ENCODE results near the gene ARHGAP26. TPM values are rescaled to one million over a fixed set of nuclear protein-coding genes. Genes with fewer than 3 reads are reported as not detected.

The ARHGAP26 gene
- total and polyA plus RNA-seq, 2 donors (not counting 3 experiments of a cell fraction or from before 2014, with no cell fraction given), result 3.1 to 16.2 TPM

DNA sequence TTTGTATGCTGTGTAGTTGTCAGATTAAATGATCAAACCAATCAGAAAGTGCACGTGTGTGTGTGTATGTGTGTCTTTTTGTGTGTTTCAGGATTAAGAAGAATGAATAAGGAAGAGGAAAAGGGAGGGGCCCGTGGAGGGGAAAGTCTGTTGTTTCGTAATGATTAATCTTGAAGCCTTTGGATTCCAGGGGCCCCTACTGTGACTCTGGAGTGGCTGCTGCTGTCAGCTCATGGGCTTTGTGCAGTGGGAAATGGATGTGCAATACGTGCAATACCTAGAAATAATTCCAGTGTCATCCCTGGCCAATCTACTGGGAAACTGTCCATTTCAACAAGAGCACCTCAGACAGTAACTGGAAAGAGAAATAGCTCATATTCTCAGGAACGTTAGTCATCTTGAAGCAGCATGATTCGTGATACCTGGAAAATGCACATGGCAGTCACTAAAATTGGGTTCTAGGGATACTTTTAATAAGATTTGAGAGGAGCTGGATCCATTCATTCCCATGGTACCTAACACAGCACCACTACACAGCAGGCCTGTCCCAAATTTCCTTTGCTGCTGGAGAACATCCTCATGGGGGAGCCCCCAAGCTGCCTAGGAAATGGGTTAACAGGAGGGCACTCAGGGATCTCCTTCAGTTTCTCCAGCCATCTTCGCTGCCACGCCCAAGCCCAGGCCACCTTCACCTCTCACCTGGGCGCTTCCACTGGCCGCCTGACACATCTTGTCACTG lies 447.1 kb downstream of the ARHGAP26 start:
- no peak overlapping the region for H3K9ac ChIP-seq (replicated peaks; ENCODE audit: extremely low read depth, insufficient read depth, low read length)
- H3K4me3 ChIP-seq (replicated peaks in 1 of 3; ENCODE audit: insufficient read depth in 1 of 3, low read depth in 1 of 3, low read length in 3 of 3), result no peak overlapping the region
- CTCF ChIA-PET, result interaction anchor here (0.8 to 1.5 kb wide), 2 partner anchors 187 to 504 kb away, joined by 4 to 8 read pairs; no protein-coding TSS in a partner anchor
- H3K27ac ChIP-seq (ENCODE audit: insufficient read depth, low read depth, low read length), result no peak overlapping the region
- H3K4me1 ChIP-seq (ENCODE audit: control insufficient read depth, extremely low read depth, insufficient read depth, low read length), result peaks cover 35% of the 10 kb centered on the region
- H2AFZ ChIP-seq (ENCODE audit: low read depth, low read length), result no peak overlapping the region
- TF ChIP-seq, protein P1, sequence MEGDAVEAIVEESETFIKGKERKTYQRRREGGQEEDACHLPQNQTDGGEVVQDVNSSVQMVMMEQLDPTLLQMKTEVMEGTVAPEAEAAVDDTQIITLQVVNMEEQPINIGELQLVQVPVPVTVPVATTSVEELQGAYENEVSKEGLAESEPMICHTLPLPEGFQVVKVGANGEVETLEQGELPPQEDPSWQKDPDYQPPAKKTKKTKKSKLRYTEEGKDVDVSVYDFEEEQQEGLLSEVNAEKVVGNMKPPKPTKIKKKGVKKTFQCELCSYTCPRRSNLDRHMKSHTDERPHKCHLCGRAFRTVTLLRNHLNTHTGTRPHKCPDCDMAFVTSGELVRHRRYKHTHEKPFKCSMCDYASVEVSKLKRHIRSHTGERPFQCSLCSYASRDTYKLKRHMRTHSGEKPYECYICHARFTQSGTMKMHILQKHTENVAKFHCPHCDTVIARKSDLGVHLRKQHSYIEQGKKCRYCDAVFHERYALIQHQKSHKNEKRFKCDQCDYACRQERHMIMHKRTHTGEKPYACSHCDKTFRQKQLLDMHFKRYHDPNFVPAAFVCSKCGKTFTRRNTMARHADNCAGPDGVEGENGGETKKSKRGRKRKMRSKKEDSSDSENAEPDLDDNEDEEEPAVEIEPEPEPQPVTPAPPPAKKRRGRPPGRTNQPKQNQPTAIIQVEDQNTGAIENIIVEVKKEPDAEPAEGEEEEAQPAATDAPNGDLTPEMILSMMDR (IDR thresholded peaks at IDR 0.05; ENCODE audit: extremely low read depth in 1 of 2, insufficient read depth in 1 of 2, low read depth in 1 of 2, low read length in 2 of 2), result no peak
- TF ChIP-seq POLR2AphosphoS5 (IDR thresholded peaks at IDR 0.05; ENCODE audit: insufficient read depth, low read depth, low read length), result no peak
- TF ChIP-seq GATA2 (IDR thresholded peaks at IDR 0.05; ENCODE audit: insufficient read depth, insufficient read length, low read depth, low read length), result no peak
- TF ChIP-seq POLR2A (IDR thresholded peaks at IDR 0.05; ENCODE audit: low read depth, low read length), result no peak
- no peak for TF ChIP-seq EZH2 (IDR thresholded peaks at IDR 0.05; ENCODE audit: borderline replicate concordance, low read depth, low read length, severe bottlenecking)
- TF ChIP-seq MYC (IDR thresholded peaks at IDR 0.05; ENCODE audit: low read depth, low read length), result no peak
- TF ChIP-seq, protein P2, sequence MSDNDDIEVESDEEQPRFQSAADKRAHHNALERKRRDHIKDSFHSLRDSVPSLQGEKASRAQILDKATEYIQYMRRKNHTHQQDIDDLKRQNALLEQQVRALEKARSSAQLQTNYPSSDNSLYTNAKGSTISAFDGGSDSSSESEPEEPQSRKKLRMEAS (IDR thresholded peaks at IDR 0.05; ENCODE audit: insufficient read depth, insufficient read length), result no peak
- no peak for TF ChIP-seq FOS (IDR thresholded peaks at IDR 0.05; ENCODE audit: borderline replicate concordance, insufficient read depth, low read length)
- no peak for TF ChIP-seq JUN (IDR thresholded peaks at IDR 0.05; ENCODE audit: borderline replicate concordance, insufficient read depth, insufficient read length, low read depth)
- dilution Hi-C loops (cut with MboI; ENCODE audit: extremely low pct_ligation_motif_present, low sequenced_read_pairs), result loop anchor here (25.0 kb wide), 1 partner anchor 170 kb away; no protein-coding TSS in a partner anchor
- BruUV-seq (replicated peaks), result no TSS peak
- H3K9me3 ChIP-seq (replicated peaks; ENCODE audit: control insufficient read depth, insufficient read depth, low read length), result no peaks in the 10 kb centered on the region
- intact Hi-C loops (cut with micrococcal nuclease), result no loop called here
- no peaks in the 10 kb centered on the region for H4K20me1 ChIP-seq (replicated peaks; ENCODE audit: control insufficient read depth, extremely low read depth, insufficient read depth, low read length)
- H3K79me2 ChIP-seq (ENCODE audit: control insufficient read depth, insufficient read depth, low read length), result no peaks in the 10 kb centered on the region
- H3K36me3 ChIP-seq (ENCODE audit: control insufficient read depth in 2 of 2, extremely low read depth in 1 of 2, insufficient read depth in 2 of 2, low read length in 2 of 2), result no peaks in the 10 kb centered on the region
- H3K9me1 ChIP-seq (replicated peaks; ENCODE audit: control insufficient read depth, extremely low read depth, insufficient read depth, low read length), result no peaks in the 10 kb centered on the region
- no peaks in the 10 kb centered on the region for H3K27me3 ChIP-seq (ENCODE audit: control insufficient read depth in 2 of 2, insufficient read depth in 2 of 2, low read length in 2 of 2)
- FAIRE-seq (no peak), DNase-seq (ENCODE audit: low read depth, low spot score) (no peak)
- no peak overlapping the region for H3K4me2 ChIP-seq (ENCODE audit: insufficient read depth, low read length)
- POLR2A ChIA-PET, result interaction anchor here (0.6 kb wide), 1 partner anchor 11 kb away, joined by 3 read pairs; no protein-coding TSS in a partner anchor
